SK-N-SH treated with all-trans-retinoic acid at 6 μM for 48 hours (cell line): ENCODE results near the gene KLF6.

Source experiments
- ATAC-seq: fragments of 200-7000 bp; cut with Tn5 transposase; 3 replicates; pipeline ENCODE4 v1.9.1; 2020; ENCODE audit warnings: mild to moderate bottlenecking, moderate library complexity
- ARNTL ChIP-seq: fragments of 450-650 bp; formaldehyde crosslinking; IDR thresholded peaks from 2 replicates; pipeline ENCODE4 v1.5.0; 2020; ENCODE audit warnings: low read depth, mild to moderate bottlenecking, moderate library complexity, borderline replicate concordance
- BACH2 ChIP-seq: fragments of 250-450 bp; sonication (Bioruptor Pico); IDR thresholded peaks from 2 replicates; pipeline ENCODE4 v1.9.0; 2021; ENCODE audit warnings: mild to moderate bottlenecking, borderline replicate concordance
- CSDC2 ChIP-seq: fragments of 250-450 bp; sonication (Bioruptor Pico); IDR thresholded peaks from 2 replicates; pipeline ENCODE4 v1.5.0; 2020; ENCODE audit warnings: mild to moderate bottlenecking, moderate library complexity
- ESRRG ChIP-seq: fragments of 250-450 bp; sonication (Bioruptor Pico); IDR thresholded peaks from 2 replicates; pipeline ENCODE4 v1.6.1; 2021; ENCODE audit warnings: mild to moderate bottlenecking
- GLIS3 ChIP-seq: fragments of 250-450 bp; sonication (Bioruptor Pico); IDR thresholded peaks from 2 replicates; pipeline ENCODE4 v1.5.0; 2020; ENCODE audit warnings: mild to moderate bottlenecking, moderate library complexity
- ISL1 ChIP-seq: fragments of 250-450 bp; sonication (Bioruptor Pico); IDR thresholded peaks from 2 replicates; pipeline ENCODE4 v2.1.2; 2022; ENCODE audit warnings: mild to moderate bottlenecking, moderate library complexity
- OSR1 ChIP-seq: fragments of 250-450 bp; sonication (Bioruptor Pico); IDR thresholded peaks from 2 replicates; pipeline ENCODE4 v1.8.0; 2022; ENCODE audit warnings: moderate library complexity, mild to moderate bottlenecking, inconsistent platforms
- PPARA ChIP-seq: fragments of 250-450 bp; sonication (Bioruptor Pico); IDR thresholded peaks from 2 replicates; pipeline ENCODE4 v1.5.0; 2020; ENCODE audit warnings: mild to moderate bottlenecking, borderline replicate concordance
- RARB ChIP-seq: fragments of 250-450 bp; sonication (Bioruptor Pico); IDR thresholded peaks from 2 replicates; pipeline ENCODE4 v1.8.0; 2021; ENCODE audit warnings: mild to moderate bottlenecking, moderate library complexity
- TCF4 ChIP-seq: fragments of 250-450 bp; sonication (Bioruptor Pico); IDR thresholded peaks from 2 replicates; pipeline ENCODE4 v1.8.0; 2021; ENCODE audit warnings: mild to moderate bottlenecking, moderate library complexity, borderline replicate concordance
- TOX ChIP-seq: fragments of 250-450 bp; sonication (Bioruptor Pico); IDR thresholded peaks from 2 replicates; pipeline ENCODE4 v1.8.0; 2021; ENCODE audit warnings: mild to moderate bottlenecking, moderate library complexity, borderline replicate concordance
- ZC3H10 ChIP-seq: fragments of 250-450 bp; sonication (Bioruptor Pico); IDR thresholded peaks from 2 replicates; pipeline ENCODE4 v1.5.1; 2021; ENCODE audit warnings: mild to moderate bottlenecking, moderate library complexity
- ZFP3 ChIP-seq: fragments of 250-450 bp; sonication (Bioruptor Pico); IDR thresholded peaks from 2 replicates; pipeline ENCODE4 v1.5.0; 2020; ENCODE audit warnings: mild to moderate bottlenecking, moderate library complexity
- ZFP30 ChIP-seq: fragments of 450-650 bp; formaldehyde crosslinking; IDR thresholded peaks from 2 replicates; pipeline ENCODE4 v1.5.0; 2022; ENCODE audit warnings: mild to moderate bottlenecking, moderate library complexity
- ZNF565 ChIP-seq: fragments of 450-650 bp; formaldehyde crosslinking; conservative IDR thresholded peaks from 2 replicates; pipeline ENCODE4 v1.5.0; 2020; ENCODE audit warnings: low read depth, mild to moderate bottlenecking, moderate library complexity
- ZNF70 ChIP-seq: fragments of 450-650 bp; formaldehyde crosslinking; IDR thresholded peaks from 2 replicates; pipeline ENCODE4 v1.5.0; 2020; ENCODE audit warnings: mild to moderate bottlenecking, moderate library complexity
- TF ChIP-seq, protein P1 (sequence below): fragments of 250-450 bp; sonication (Bioruptor Pico); IDR thresholded peaks from 2 replicates; pipeline ENCODE4 v1.8.0; 2020; ENCODE audit warnings: mild to moderate bottlenecking, moderate library complexity, borderline replicate concordance
- TF ChIP-seq, protein P2 (sequence below): fragments of 250-450 bp; sonication (Bioruptor Pico); IDR thresholded peaks from 2 replicates; pipeline ENCODE4 v1.5.1; 2020; ENCODE audit warnings: low read depth, mild to moderate bottlenecking, moderate library complexity
- TF ChIP-seq, protein P3 (sequence below): fragments of 250-450 bp; sonication (Bioruptor Pico); IDR thresholded peaks from 2 replicates; pipeline ENCODE4 v1.5.1; 2021; ENCODE audit warnings: mild to moderate bottlenecking, moderate library complexity
- TF ChIP-seq, protein P4 (sequence below): fragments of 250-450 bp; sonication (Bioruptor Pico); IDR thresholded peaks from 2 replicates; pipeline ENCODE4 v1.8.0; 2021; ENCODE audit warnings: low read depth, mild to moderate bottlenecking, moderate library complexity, borderline replicate concordance
- TF ChIP-seq, protein P5 (sequence below): fragments of 250-450 bp; sonication (Bioruptor Pico); IDR thresholded peaks from 2 replicates; pipeline ENCODE4 v1.5.0; 2020; ENCODE audit warnings: mild to moderate bottlenecking, moderate library complexity

The KLF6 gene

DNA sequence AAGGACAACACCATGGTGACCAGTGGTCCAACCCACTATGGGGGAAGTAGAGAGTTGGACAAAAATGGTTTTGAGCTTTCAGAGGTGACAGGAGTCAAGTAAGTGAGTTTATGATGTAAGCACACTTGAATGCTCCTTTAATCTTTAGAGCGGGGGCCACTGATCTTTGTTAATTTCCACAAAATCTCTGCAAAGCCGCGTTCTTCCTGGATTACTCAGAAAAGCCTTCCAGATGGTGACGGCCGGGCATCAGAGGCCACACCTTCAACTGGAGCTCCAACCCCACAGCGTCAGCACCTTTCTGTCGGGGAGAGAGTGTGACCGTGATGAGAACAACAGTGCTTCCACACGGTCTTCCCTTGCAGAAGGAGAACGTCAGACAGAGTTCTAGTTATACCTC is 35.2 kb upstream of the KLF6 start:
- TF ChIP-seq ZC3H10 (CRISPR knock-in tag) (no peak), TOX (no peak), ZFP30 (no peak), OSR1 (CRISPR knock-in tag) (no peak), GLIS3 (CRISPR knock-in tag) (no peak), ZNF70 (no peak), ZNF565 (CRISPR knock-in tag) (no peak), ZFP3 (CRISPR knock-in tag) (no peak), RARB (CRISPR knock-in tag) (no peak), TCF4 (CRISPR knock-in tag) (no peak), ISL1 (CRISPR knock-in tag) (no peak), ARNTL (CRISPR knock-in tag) (no peak), BACH2 (CRISPR knock-in tag) (no peak), CSDC2 (CRISPR knock-in tag) (no peak), ESRRG (CRISPR knock-in tag) (no peak)
- TF ChIP-seq, protein P1, sequence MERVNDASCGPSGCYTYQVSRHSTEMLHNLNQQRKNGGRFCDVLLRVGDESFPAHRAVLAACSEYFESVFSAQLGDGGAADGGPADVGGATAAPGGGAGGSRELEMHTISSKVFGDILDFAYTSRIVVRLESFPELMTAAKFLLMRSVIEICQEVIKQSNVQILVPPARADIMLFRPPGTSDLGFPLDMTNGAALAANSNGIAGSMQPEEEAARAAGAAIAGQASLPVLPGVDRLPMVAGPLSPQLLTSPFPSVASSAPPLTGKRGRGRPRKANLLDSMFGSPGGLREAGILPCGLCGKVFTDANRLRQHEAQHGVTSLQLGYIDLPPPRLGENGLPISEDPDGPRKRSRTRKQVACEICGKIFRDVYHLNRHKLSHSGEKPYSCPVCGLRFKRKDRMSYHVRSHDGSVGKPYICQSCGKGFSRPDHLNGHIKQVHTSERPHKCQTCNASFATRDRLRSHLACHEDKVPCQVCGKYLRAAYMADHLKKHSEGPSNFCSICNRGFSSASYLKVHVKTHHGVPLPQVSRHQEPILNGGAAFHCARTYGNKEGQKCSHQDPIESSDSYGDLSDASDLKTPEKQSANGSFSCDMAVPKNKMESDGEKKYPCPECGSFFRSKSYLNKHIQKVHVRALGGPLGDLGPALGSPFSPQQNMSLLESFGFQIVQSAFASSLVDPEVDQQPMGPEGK (CRISPR knock-in tag): no peak
- TF ChIP-seq, protein P2, sequence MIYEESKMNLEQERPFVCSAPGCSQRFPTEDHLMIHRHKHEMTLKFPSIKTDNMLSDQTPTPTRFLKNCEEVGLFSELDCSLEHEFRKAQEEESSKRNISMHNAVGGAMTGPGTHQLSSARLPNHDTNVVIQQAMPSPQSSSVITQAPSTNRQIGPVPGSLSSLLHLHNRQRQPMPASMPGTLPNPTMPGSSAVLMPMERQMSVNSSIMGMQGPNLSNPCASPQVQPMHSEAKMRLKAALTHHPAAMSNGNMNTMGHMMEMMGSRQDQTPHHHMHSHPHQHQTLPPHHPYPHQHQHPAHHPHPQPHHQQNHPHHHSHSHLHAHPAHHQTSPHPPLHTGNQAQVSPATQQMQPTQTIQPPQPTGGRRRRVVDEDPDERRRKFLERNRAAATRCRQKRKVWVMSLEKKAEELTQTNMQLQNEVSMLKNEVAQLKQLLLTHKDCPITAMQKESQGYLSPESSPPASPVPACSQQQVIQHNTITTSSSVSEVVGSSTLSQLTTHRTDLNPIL (CRISPR knock-in tag): no peak
- TF ChIP-seq, protein P3, sequence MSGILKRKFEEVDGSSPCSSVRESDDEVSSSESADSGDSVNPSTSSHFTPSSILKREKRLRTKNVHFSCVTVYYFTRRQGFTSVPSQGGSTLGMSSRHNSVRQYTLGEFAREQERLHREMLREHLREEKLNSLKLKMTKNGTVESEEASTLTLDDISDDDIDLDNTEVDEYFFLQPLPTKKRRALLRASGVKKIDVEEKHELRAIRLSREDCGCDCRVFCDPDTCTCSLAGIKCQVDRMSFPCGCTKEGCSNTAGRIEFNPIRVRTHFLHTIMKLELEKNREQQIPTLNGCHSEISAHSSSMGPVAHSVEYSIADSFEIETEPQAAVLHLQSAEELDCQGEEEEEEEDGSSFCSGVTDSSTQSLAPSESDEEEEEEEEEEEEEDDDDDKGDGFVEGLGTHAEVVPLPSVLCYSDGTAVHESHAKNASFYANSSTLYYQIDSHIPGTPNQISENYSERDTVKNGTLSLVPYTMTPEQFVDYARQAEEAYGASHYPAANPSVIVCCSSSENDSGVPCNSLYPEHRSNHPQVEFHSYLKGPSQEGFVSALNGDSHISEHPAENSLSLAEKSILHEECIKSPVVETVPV: no peak
- TF ChIP-seq, protein P4, sequence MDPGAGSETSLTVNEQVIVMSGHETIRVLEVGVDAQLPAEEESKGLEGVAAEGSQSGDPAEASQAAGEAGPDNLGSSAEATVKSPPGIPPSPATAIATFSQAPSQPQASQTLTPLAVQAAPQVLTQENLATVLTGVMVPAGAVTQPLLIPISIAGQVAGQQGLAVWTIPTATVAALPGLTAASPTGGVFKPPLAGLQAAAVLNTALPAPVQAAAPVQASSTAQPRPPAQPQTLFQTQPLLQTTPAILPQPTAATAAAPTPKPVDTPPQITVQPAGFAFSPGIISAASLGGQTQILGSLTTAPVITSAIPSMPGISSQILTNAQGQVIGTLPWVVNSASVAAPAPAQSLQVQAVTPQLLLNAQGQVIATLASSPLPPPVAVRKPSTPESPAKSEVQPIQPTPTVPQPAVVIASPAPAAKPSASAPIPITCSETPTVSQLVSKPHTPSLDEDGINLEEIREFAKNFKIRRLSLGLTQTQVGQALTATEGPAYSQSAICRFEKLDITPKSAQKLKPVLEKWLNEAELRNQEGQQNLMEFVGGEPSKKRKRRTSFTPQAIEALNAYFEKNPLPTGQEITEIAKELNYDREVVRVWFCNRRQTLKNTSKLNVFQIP (CRISPR knock-in tag): no peak
- ATAC-seq: no peak

DNA sequence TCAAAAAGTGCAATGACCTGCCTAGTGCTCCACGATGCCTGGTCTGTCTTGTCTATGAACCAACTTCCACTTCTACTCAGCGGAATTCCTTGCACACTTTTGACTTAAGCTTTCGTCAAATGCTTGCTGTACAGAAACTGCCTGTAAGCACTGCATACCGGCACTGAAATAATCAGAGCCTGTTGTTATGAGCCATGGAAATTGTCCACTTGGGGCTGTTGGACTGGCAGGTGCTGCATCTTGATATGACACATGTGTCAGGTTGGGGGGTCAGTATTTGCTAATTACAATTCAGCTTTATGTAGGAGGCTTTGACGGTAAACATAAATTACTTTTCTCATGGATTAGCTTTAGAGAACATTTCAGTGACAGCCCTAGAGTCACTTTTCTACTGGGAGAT is 32.0 kb upstream of the KLF6 start:
- TF ChIP-seq PPARA: no peak
- TF ChIP-seq ISL1 (CRISPR knock-in tag): no peak
- TF ChIP-seq OSR1 (CRISPR knock-in tag): no peak
- TF ChIP-seq, protein P4 (CRISPR knock-in tag): no peak
- no peak for TF ChIP-seq TOX
- no peak for TF ChIP-seq ZFP3 (CRISPR knock-in tag)
- no peak for TF ChIP-seq ZFP30
- TF ChIP-seq, protein P5, sequence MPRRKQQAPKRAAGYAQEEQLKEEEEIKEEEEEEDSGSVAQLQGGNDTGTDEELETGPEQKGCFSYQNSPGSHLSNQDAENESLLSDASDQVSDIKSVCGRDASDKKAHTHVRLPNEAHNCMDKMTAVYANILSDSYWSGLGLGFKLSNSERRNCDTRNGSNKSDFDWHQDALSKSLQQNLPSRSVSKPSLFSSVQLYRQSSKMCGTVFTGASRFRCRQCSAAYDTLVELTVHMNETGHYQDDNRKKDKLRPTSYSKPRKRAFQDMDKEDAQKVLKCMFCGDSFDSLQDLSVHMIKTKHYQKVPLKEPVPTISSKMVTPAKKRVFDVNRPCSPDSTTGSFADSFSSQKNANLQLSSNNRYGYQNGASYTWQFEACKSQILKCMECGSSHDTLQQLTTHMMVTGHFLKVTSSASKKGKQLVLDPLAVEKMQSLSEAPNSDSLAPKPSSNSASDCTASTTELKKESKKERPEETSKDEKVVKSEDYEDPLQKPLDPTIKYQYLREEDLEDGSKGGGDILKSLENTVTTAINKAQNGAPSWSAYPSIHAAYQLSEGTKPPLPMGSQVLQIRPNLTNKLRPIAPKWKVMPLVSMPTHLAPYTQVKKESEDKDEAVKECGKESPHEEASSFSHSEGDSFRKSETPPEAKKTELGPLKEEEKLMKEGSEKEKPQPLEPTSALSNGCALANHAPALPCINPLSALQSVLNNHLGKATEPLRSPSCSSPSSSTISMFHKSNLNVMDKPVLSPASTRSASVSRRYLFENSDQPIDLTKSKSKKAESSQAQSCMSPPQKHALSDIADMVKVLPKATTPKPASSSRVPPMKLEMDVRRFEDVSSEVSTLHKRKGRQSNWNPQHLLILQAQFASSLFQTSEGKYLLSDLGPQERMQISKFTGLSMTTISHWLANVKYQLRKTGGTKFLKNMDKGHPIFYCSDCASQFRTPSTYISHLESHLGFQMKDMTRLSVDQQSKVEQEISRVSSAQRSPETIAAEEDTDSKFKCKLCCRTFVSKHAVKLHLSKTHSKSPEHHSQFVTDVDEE (CRISPR knock-in tag): no peak
- TF ChIP-seq GLIS3 (CRISPR knock-in tag): no peak
- TF ChIP-seq, all 23 proteins: peak for 0
- ATAC-seq: no peak
